ENCODE results near the gene ISM2. TPM values are rescaled to one million over a fixed set of nuclear protein-coding genes. Genes with fewer than 3 reads are reported as not detected.
A peak's percentile ranks its signal among the peaks of the same experiment; 100 is the strongest.

The ISM2 gene
- total and polyA plus RNA-seq, 11 donors = 1.3 TPM; not detected in 10

- peaks cover 5 to 18% (median 8%) of the 10 kb centered on the region in 12 donors for H3K4me1 ChIP-seq
- H3K9me3 ChIP-seq = peaks cover 0 to 13% (median 0%) of the 10 kb centered on the region in 12 donors
- H3K4me3 ChIP-seq = no peak overlapping the region
- 78 to 85% (median 80%) methylated on average over 11 of the region's 11 CpGs for WGBS, 4 donors
- intact Hi-C loops (cut with DNase I) = no loop called here
- DNase-seq (no peak), ATAC-seq (no peak)
- peaks cover 7 to 28% (median 21%) of the 10 kb centered on the region in 9 donors for H3K27me3 ChIP-seq
- TF ChIP-seq POLR2A (IDR thresholded peaks at IDR 0.05) = no peak
- no peak overlapping the region for H3K27ac ChIP-seq
- peaks cover 0 to 7% (median 0%) of the 10 kb centered on the region in 9 donors for H3K36me3 ChIP-seq
Observed at GRCh38 chr14:77502109-77502782, 3.6 kb upstream of the ISM2 start.

- Histone ChIP-seq H3K4me3 (peak overlapping the region; percentile 29 to 60 (median 50)), H3K27ac (no peak overlapping the region), H3K4me1 (peaks cover 5 to 18% (median 8%) of the 10 kb centered on the region in 12 donors), H3K27me3 (peaks cover 7 to 33% (median 21%) of the 10 kb centered on the region in 9 donors), H3K9me3 (peaks cover 0 to 11% (median 0%) of the 10 kb centered on the region in 12 donors), H3K36me3 (no peaks in the 10 kb centered on the region)
- 3 to 29% (median 5%) methylated on average over 7 to 53 of the region's 53 CpGs for WGBS, 4 donors
- ATAC-seq (peak in 1 of 4 donors; percentile 18), DNase-seq (no peak)
- no peak for TF ChIP-seq POLR2A (IDR thresholded peaks at IDR 0.05)
- no peak for TF ChIP-seq CTCF (IDR thresholded peaks at IDR 0.05)
- intact Hi-C loops (cut with DNase I) = no loop called here
Observed at GRCh38 chr14:77498984-77499527, 440 bp upstream of the ISM2 start.

- Histone ChIP-seq H3K4me3 (no peak overlapping the region), H3K4me1 (peaks cover 5 to 18% (median 8%) of the 10 kb centered on the region in 12 donors), H3K9me3 (no peaks in the 10 kb centered on the region), H3K27me3 (peaks cover 7 to 32% (median 21%) of the 10 kb centered on the region in 9 donors), H3K27ac (no peak overlapping the region), H3K36me3 (no peaks in the 10 kb centered on the region)
- no peak for ATAC-seq
- DNase-seq = no peak
- TF ChIP-seq POLR2A (IDR thresholded peaks at IDR 0.05) (no peak), CTCF (IDR thresholded peaks at IDR 0.05) (no peak)
- intact Hi-C loops (cut with DNase I) = no loop called here
- WGBS, 4 donors = 39 to 57% (median 46%) methylated on average over 7 of the region's 7 CpGs
Observed at GRCh38 chr14:77495334-77495733, 3.3 kb downstream of the ISM2 start.

GRCh38 chr14:77491056-77491455 lies 7.6 kb downstream of the ISM2 start:
- WGBS, 4 donors = 86 to 95% (median 93%) methylated on average over 5 of the region's 5 CpGs
- no peaks in the 10 kb centered on the region for H3K4me1 ChIP-seq
- intact Hi-C loops (cut with DNase I) = no loop called here
- TF ChIP-seq CTCF (IDR thresholded peaks at IDR 0.05) (no peak), POLR2A (IDR thresholded peaks at IDR 0.05) (no peak)
- no peak for ATAC-seq
- no peak overlapping the region for H3K4me3 ChIP-seq
- H3K9me3 ChIP-seq = no peaks in the 10 kb centered on the region
- no peaks in the 10 kb centered on the region for H3K36me3 ChIP-seq
- no peaks in the 10 kb centered on the region for H3K27me3 ChIP-seq
- no peak for DNase-seq
- H3K27ac ChIP-seq = no peak overlapping the region
